ENCODE results near the gene MCRIP2.

DNA sequence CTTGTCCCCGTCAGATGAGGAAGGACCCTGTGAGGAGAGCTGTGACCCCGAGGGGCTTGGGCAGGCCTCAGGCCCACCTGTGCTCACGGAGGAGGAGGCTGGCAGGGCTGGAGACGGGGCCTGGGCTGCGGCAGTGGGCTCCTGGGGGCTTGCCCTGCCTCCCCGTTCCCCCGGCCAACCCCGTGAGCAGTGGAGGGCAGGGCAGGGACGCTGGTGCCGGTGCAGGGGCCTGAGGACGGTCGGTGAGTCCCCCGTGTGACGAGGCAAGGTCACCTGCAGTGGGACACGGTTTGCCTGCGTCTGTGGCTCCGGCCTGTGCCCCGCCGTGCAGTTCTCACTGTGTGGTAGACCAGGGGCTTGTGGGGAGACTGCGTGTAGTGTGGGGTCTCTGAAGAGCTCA, 18.0 kb downstream of the MCRIP2 start:
- TF ChIP-seq, protein P1, sequence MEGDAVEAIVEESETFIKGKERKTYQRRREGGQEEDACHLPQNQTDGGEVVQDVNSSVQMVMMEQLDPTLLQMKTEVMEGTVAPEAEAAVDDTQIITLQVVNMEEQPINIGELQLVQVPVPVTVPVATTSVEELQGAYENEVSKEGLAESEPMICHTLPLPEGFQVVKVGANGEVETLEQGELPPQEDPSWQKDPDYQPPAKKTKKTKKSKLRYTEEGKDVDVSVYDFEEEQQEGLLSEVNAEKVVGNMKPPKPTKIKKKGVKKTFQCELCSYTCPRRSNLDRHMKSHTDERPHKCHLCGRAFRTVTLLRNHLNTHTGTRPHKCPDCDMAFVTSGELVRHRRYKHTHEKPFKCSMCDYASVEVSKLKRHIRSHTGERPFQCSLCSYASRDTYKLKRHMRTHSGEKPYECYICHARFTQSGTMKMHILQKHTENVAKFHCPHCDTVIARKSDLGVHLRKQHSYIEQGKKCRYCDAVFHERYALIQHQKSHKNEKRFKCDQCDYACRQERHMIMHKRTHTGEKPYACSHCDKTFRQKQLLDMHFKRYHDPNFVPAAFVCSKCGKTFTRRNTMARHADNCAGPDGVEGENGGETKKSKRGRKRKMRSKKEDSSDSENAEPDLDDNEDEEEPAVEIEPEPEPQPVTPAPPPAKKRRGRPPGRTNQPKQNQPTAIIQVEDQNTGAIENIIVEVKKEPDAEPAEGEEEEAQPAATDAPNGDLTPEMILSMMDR (IDR thresholded peaks at IDR 0.05), result no peak
- TF ChIP-seq POLR2A (IDR thresholded peaks at IDR 0.05), result no peak
